ENCODE measurements around the gene UFM1.

DNA sequence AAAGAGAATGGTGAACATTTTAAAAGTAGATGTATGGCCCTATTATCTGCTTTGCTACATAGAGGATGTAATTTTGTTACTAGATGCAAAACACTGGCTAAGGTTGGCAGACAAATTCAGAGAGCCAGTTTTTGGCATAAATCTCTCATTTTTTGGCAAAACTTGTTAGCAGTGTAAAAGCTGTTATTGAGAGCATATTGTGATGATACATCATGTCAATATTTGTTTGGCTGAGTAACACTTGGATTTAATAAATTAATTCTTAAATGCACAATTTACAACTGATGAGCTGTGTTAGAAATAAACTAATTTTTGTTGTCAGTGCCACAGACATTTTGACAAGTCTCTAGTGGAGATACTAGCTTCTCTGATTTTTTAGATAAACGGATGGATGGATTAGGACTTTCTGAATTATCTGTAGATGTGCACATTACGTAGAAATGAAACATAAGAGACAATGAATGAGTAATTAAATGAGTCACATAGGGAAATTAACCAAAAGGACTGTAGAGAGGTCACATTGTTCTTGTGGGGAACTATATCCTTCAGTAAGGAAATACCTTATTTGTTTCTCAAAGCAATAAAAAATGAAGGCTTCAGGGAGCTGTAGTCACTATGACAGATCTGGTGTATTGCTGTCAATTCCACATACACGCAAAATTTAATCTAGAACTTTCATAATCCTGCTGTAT lies 17.4 kb downstream of the UFM1 start:
- TF ChIP-seq, protein P1, sequence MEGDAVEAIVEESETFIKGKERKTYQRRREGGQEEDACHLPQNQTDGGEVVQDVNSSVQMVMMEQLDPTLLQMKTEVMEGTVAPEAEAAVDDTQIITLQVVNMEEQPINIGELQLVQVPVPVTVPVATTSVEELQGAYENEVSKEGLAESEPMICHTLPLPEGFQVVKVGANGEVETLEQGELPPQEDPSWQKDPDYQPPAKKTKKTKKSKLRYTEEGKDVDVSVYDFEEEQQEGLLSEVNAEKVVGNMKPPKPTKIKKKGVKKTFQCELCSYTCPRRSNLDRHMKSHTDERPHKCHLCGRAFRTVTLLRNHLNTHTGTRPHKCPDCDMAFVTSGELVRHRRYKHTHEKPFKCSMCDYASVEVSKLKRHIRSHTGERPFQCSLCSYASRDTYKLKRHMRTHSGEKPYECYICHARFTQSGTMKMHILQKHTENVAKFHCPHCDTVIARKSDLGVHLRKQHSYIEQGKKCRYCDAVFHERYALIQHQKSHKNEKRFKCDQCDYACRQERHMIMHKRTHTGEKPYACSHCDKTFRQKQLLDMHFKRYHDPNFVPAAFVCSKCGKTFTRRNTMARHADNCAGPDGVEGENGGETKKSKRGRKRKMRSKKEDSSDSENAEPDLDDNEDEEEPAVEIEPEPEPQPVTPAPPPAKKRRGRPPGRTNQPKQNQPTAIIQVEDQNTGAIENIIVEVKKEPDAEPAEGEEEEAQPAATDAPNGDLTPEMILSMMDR (IDR thresholded peaks at IDR 0.05), result no peak
- TF ChIP-seq ZFX (IDR thresholded peaks at IDR 0.05; ENCODE audit: borderline replicate concordance), result no peak

Measured in 22Rv1 (cell line).